ENCODE measurements around the gene CAPNS2.

DNA sequence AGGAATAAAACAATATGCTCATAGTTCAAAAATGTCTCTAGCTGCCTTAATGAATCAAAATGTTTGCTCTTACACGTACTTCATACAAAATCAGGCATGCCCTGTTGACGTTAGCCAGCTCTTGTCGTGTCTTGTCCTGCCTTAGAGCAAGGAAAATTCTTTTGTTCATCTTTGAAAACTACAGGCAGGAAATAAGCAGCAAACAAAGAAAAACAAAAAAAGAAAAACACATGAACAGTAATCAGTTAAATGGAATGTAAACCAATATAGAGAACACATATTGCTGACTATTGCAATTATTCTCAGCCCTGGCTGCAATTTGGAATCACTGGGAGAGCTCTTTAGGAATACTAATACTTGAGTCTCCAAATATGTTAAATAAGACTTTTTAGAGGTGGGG, 1.7 kb downstream of the CAPNS2 start:
- no peak for TF ChIP-seq POLR2AphosphoS5 (IDR thresholded peaks at IDR 0.05)
- TF ChIP-seq, protein P1, sequence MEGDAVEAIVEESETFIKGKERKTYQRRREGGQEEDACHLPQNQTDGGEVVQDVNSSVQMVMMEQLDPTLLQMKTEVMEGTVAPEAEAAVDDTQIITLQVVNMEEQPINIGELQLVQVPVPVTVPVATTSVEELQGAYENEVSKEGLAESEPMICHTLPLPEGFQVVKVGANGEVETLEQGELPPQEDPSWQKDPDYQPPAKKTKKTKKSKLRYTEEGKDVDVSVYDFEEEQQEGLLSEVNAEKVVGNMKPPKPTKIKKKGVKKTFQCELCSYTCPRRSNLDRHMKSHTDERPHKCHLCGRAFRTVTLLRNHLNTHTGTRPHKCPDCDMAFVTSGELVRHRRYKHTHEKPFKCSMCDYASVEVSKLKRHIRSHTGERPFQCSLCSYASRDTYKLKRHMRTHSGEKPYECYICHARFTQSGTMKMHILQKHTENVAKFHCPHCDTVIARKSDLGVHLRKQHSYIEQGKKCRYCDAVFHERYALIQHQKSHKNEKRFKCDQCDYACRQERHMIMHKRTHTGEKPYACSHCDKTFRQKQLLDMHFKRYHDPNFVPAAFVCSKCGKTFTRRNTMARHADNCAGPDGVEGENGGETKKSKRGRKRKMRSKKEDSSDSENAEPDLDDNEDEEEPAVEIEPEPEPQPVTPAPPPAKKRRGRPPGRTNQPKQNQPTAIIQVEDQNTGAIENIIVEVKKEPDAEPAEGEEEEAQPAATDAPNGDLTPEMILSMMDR (IDR thresholded peaks at IDR 0.05), result no peak

All from esophagus muscularis mucosa (tissue), 3 donors.